HG02642 (cell line): Measurements from ENCODE around the gene CMYA5.
"Not testable (repeated sequence)": the region's sequence is repeated elsewhere in the genome, so short reads cannot be mapped to it uniquely, and the experiment has no call there.

ENCODE experiments used
- ATAC-seq: cut with Tn5 transposase; IDR thresholded peaks from one replicate; pipeline ENCODE4 v1.9.1; 2021; ENCODE audit warnings: mild to moderate bottlenecking; ENCODE audit not compliant: unreplicated experiment, poor library complexity

Gene CMYA5

GRCh38 chr5:79689541-79690466 is at the start of gene CMYA5:
Gene CMYA5 (plus strand): TSS chr5:79689836. CDS start chr5:79689908, 72 bp downstream.
- no peak for ATAC-seq

GRCh38 chr5:79640571-79641055 is 49.0 kb upstream of the CMYA5 start:
- no peak for ATAC-seq

GRCh38 chr5:79641414-79641813 is 48.2 kb upstream of the CMYA5 start:
- no peak for ATAC-seq

DNA sequence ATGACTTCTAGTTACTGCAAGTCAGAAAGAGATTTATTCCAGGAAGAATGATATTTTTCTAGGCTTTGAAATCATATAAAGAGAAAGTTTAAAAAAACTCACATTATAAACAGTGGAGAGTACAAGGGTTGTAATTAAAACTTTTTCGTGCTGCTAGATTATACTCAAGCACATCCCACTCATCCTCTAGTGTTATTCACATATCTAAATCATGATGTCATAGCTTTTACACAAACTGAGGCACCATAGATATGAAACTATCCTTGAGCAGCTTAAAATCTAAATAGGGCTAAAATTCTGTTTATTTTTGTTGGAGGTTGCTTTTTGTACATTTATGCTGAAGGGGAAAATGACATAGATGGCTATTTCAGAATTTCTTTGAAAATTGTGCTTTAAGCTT is 47.4 kb upstream of the CMYA5 start:
- ATAC-seq, result no peak

GRCh38 chr5:79653843-79654242 is 35.8 kb upstream of the CMYA5 start:
- ATAC-seq, result no peak

GRCh38 chr5:79663212-79663611 is 26.4 kb upstream of the CMYA5 start:
- no peak for ATAC-seq

DNA sequence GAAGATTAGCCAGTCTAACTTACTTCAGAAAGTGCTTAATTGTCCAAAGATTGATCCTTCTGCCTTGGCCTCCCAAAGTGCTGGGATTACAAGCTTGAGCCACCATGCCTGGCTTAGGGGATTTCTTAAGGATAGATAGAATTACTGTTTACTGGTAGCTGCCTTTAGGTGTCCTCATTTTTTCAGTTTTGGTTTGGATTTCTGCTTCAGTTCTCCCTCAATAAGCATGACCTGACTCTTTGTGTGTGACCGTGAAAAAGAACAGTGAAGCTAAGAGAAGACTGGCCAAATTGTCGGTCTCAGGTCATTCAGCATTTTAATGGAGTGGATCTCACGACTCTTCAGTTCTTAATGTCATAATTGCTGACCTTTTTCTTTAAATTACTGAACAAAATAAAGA is 22.9 kb upstream of the CMYA5 start:
- no peak for ATAC-seq

DNA sequence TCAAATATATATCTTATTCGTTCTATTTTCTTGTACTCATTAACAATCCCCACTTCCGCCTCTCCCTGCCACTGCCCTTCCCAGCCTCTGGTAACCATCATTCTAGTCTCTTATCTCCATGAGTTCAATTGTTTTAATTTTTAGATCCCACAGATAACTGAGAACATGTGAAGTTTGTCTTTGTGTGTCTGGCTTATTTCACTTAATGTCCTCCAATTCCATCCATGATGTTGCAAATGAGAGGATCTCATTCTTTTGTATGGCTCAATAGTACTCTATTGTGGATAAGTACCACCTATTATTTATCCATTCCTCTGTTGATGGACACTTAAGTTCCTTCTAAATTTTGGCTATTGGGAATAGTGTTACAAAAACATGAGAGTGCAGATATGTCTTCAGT is 17.2 kb upstream of the CMYA5 start:
- ATAC-seq, result no peak

- not testable (repeated sequence) for ATAC-seq
Measured at GRCh38 chr5:79676354-79676753, 13.3 kb upstream of the CMYA5 start.

DNA sequence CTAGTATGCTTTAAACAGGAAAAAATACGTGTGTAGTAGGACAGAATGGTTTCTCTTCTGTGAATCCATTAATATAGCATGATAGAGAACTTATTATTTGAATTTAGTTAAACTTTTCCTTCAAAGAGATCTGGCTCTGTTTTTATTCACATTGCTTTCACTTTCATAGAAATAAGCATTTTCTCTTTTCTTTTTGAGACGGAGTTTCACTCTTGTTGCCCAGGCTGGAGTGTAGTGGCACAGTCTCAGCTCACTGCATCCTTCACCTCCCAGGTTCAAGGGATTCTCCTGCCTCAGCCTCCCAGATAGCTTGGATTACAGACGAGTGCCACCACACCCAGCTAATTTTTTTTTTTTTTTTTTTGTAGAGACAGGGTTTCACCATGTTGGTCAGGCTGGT is 7.5 kb upstream of the CMYA5 start:
- not testable (repeated sequence) for ATAC-seq

- no peak for ATAC-seq
Measured at GRCh38 chr5:79684782-79685181, 4.9 kb upstream of the CMYA5 start.

DNA sequence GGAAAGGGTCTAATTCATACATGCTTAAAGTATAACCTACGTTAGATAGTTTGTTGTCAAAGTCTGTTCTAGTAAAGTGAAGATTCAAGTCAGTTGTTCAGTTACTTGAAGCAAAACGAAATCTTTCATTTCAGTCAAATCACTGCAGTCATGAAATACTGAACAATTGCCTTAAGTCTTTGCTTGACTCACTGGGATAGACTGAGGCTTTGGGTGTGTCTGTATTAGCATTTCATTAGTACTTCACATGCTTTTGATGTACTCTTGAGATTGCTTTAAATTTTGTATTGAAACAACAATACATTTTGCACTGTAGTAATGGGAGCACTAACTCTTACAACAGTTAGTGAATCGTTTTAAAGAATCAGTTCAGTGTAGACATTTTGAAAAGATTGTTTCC is 4.0 kb upstream of the CMYA5 start:
- ATAC-seq, result no peak

DNA sequence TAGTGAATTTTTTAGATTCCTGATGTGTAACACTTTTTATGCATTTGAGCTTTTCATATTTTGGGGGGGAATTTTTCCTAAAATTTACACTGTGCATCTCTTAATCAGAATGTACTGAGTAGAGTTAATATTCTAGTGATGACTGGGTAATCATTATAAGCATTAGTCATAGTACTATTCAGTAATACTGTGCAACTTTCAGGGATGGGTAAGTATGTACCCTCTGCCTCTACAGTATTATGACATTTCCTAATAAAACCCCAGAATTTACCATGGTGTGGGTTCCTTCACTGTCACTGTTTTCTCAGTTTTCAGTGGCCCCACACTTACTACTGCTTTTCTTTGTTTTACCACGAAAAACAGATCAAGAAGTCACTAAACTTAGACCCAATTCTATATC is 2.8 kb upstream of the CMYA5 start:
- ATAC-seq, result no peak

DNA sequence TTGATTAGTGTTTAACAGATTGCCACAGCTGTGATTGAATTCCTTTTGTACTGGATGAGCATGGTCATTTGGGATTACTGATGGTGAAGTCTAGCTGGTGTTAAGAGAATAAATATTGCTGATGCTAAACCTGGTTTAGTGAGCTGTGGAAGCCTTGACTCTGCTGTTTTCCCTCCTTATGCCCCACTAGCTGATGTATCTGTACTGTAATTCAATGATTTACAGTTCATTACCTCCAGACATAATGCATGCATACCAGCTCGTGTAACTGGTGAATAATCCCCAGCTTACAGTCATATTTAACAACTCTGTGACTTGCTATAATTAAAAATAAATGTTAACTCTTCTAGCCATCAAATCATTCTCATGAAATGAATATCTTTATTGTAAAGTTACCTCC is 1.7 kb upstream of the CMYA5 start:
- ATAC-seq, result no peak

GRCh38 chr5:79691007-79691406 is 1.4 kb downstream of the CMYA5 start:
- no peak for ATAC-seq

- no peak for ATAC-seq
Measured at GRCh38 chr5:79692596-79692995, 3.0 kb downstream of the CMYA5 start.

DNA sequence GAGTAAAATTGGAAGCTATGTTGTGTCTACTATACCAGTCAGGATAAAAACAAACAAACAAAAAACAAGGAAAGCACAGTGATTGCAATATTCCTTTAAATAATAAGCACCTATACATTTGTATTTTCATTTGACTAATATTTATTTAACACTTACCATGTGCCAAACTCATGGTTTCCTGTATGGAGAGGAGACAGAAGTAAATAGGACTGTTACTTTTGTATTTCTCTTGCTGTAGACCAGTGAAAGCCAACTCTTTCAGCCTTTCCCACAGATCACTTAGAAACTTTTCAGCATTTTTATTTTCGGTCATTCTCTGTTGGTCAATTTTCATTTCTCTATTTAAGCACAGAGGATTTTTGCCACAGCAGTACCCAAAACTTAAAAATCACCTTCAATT is 4.5 kb downstream of the CMYA5 start:
- no peak for ATAC-seq

DNA sequence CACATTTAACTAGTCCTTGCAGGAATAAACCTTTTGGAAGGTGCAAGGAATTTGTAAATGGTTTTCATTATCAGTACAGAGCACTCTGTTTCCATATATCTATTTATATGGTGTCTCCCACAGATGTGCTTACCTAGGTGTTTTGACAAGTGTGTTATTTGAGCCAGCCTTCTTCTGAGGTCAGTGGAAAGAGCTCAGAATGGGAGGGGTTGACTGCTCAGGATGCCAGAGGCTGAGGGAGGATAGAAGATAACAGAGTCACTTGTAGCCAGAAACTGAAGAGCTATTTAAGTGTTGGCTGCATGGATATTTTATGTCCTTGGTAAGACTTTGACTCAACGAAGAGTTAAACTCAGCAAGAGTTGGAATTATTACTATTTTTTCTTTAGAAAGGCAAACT is 5.0 kb downstream of the CMYA5 start:
- ATAC-seq, result no peak

GRCh38 chr5:79695526-79695925 is 5.9 kb downstream of the CMYA5 start:
- ATAC-seq, result no peak

DNA sequence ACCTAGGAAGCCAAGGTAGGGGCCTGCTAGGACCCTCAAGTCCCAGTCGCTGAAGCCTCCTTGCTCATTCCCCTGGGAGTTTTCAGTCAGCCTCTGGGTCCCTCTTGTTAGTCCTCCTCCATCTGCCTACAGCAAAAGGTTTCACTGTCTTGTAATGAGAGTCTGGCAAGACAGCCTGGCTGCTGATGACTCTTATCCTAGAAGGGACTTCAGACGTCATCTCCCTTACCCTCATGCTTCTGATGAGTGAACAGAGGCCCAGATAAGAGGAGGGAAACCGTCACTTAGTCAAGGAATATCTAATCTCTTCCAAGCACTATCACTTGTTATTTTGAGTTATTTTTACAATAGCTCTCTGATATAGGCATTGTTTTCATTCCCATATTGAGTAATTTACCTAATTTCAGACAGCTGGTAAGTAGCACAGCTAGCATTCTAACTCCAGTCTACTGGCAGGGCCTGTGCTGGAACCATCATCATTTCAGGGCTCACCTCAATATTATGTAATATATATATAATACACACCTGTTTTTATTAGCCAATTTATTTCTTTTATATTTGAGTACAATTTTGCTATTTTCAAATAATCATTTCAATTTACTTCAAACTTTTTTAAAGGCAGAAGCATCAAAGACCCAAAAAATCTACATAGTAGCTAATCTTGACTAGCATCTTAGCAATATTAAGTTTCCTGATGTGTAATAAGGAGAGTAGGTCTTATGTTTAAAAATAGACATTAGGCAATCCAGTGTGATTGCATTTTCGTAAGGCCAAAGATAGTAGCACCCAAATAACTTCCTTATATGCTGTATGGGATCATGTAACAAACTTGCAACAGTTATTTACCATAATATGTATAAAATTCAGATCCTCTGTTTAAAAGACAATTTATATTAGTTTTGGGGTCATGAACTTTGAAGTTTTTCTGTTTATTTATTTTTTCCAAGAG is 7.9 kb downstream of the CMYA5 start:
- no peak for ATAC-seq
